HG02970 (cell line): ENCODE results near the gene DNMT3A.

Experiments
- ATAC-seq: cut with Tn5 transposase; IDR thresholded peaks from one replicate; pipeline ENCODE4 v1.9.1; 2021; ENCODE audit warnings: mild to moderate bottlenecking, moderate library complexity, moderate number of reproducible peaks; ENCODE audit not compliant: unreplicated experiment, low FRiP score

Gene DNMT3A

GRCh38 chr2:25341753-25342371 lies at the start of gene DNMT3A:
Gene DNMT3A (minus strand): TSS chr2:25341925. CDS start chr2:25313984, 27,941 bp downstream.
- peak; percentile 6 for ATAC-seq

- ATAC-seq = no peak
Observed at GRCh38 chr2:25389161-25389560, 47.4 kb upstream of the DNMT3A start.

DNA sequence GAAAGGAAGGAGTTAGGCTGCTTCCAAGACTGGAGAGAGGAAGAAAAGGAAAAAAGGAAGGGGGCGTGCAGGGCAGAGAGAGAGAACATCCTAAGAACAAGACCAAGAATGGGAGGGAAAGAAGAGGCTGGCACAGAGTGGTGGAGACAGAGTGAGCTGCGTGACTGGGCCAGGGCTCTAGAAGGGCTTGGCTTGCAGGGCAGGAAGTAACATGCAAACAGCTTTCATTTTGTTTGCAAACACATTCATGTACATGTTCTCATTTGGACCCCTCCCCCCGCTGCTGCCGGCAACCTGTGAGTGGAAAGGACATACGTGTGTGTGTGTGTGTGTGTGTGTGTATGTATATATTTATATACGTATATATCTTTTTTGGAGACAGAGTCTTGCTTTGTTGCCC lies 46.8 kb upstream of the DNMT3A start:
- ATAC-seq = no peak

DNA sequence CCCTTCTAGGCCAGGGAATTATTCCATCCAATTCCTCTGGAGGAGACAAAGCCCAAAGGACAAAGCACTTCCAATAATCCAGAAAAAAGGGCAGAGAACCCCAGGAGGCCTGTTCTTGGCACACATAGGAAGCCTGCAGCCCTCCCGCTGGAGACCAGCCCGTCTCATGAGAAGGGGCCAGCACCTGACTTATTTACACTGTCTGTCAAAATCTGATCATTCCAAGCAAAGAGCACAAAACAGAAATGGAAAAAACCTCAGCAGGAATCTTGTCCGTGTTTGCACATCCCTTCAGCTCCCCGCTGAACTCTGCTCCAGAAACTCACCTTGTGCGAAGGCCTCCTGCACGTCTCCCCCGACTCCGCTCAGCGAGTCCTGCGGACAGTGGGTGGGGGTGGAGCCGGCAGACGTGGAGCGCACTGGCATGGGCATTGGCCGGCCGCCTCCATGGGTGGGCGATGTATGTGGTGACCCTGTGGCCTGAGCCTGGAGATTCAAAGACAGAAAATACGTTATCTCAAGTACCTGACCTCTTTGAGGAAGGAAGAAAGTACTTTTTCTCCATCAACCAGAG lies 46.2 kb upstream of the DNMT3A start:
- no peak for ATAC-seq

- ATAC-seq = no peak
Observed at GRCh38 chr2:25386971-25387875, 45.5 kb upstream of the DNMT3A start.

DNA sequence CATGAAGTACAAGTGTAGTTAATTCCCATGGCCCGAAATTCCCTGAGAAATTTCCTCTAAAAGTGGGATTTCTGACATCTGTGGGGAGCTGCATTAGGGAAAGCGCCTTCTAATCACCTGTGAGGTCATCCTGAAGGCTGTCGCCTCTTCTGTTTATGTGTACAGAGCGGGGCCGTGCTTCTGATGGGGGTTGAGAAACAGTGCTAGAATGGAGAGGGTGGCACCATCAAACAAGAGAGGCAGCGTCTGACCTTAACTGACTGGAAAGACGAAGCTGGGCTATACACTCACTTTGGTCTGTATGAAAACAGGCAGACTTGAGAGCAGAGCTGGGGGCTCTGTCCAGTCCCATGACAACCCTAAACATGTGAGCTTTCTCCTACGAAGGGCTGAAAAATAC lies 44.2 kb upstream of the DNMT3A start:
- ATAC-seq = no peak

DNA sequence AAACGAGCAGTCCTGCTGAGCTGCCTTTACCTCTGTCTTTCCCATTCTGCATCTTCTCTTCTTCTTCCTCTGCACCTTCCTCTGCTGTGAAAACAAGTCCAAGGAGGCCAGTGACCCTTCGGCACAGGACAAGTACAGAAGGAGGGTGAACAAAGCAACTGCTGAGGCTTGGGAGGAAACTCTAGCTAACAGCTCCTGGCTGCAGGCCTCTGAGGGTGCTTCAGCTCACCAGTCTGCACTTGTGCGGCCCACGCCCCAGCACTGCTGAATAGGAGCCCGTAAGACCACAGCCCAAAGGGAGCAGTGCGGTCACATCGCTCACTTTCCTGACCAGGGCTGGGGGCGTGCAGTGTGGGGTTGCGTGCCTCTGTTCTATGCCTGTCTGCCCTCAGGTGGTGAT lies 42.1 kb upstream of the DNMT3A start:
- ATAC-seq = no peak

- ATAC-seq = no peak
Observed at GRCh38 chr2:25381502-25381901, 39.8 kb upstream of the DNMT3A start.

GRCh38 chr2:25380586-25381375 lies 39.1 kb upstream of the DNMT3A start:
- ATAC-seq = no peak

DNA sequence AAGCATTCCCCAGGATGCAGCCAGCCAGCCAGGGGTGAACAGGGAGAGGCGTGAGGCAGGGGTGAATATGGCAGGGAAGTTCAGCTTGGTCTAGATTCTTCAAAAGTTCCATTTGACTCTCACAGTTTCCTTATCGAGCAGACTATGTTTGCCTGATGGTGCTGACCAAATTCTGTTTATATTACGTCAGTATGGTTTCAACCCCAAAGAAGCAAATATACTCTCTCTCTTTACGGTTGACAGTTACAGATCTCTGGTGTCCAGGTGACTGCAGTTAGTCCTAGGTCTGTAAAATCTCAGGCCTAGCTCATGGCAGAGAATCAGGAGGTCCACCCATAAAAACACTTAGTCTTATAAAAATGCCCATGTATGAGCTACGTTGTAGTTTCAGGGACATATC lies 38.3 kb upstream of the DNMT3A start:
- ATAC-seq = no peak

- no peak for ATAC-seq
Observed at GRCh38 chr2:25379535-25379934, 37.8 kb upstream of the DNMT3A start.

DNA sequence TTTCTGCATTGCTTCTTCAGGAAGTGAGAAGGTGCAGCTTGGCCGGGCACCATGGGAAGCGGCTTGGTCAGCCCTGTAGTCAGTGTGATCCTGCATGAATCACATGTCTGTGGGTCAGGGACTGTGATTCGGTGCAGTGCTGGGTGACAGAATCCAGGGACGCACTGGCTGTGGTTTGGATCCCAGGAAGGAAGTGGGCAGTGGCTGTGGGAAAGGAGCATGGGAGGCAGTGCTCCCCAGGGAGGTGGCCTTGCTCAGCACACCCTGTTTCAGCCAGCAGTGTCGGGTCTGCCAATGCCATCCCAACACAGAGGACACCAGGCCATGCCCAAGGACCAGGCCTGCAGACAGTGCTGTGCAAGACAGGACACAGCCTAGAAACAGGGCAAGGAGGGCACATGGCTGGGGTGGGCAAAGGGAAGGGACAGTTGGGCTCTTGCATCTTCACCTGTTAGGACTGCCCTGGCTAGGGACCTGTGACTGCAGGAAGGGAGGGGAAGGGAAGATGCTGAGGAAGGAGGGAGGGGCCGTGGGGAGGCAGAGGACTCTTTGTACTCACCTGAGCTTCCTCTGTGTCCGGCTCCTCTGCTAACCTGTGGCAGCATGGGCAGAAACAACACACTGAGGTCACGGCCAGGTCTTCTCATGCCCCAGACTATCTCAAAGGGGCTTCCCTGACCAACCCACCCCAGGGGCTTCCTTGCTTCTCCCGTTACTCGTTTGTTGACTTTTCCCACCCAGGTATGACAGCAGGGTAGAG lies 37.2 kb upstream of the DNMT3A start:
- ATAC-seq = no peak

DNA sequence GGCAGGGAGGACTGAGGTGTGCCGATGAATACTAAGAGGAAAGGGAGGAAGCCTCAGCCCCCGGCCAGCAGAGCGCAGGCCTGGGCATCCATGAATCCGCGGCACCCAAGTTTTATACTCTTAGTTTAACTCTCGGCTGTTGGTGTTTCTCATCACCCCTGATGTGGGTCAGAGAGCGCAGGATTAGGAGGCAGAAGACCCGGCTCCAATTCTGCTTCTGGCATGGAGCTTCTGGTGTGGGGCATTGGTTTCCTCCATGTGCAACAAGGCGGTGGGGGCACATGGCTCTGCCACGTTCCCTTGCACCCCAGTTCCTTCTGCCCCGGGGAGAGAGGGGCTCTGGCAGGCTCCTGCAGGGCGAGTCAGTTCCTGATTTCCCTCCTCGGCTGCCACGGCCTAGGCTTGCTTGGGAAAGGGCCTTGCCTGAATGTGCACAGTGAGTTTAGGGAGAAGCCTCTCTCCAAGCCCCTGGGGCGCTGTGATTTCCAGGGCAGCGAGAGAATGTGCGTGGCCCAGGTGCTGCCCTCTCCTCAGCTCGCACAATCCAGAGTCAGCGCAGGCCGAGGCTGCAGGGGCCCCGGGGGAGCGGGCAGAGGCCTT lies 36.2 kb upstream of the DNMT3A start:
- no peak for ATAC-seq

- ATAC-seq = peak; percentile 90
Observed at GRCh38 chr2:25376750-25377621, 35.3 kb upstream of the DNMT3A start.

DNA sequence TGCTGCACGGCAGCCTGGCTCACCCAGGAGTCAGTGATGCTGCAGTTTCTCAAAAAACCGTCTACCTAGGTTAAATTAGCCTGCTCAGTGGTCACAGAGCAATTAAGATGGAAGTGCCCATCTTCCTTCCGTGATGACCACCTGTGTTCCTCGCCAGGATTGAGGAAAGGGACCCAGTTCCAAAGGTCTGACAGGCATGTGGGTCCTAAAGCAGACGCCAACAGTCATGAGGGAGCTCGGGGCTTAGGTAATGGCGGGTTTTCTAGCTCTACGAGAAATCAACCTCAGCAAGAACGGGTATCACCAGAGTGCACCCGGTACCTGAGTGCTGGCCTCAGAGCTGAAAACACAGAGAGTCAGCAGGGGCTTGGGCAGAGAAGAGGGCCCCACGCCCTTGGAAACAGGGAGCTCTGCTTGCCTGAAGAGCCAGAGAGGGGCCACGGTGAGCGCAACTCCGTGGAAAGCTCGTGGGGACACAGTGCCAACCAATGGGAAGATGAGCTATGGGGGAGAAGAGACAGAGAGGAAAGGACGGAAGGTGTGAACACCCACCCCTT lies 34.3 kb upstream of the DNMT3A start:
- no peak for ATAC-seq

GRCh38 chr2:25375371-25375988 lies 33.8 kb upstream of the DNMT3A start:
- ATAC-seq = no peak

DNA sequence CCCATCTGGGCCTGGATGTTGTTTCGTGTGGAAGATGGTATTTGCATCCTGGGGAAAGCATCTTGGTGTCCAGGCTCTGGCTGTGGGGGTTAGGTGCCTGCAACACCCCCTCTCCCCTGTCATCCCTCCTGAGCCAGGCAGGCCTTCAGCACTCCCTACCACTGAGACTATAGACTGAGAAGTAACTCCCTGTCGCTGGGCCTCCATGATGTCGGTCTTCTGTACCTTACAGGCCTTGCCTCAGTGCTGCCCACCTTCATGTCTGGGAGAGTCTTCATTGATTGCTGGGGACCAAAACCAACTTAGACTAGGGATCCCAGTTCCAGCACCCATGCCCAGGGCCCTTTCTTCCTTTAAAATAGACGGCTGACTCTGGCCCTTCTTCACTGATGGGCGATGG lies 33.1 kb upstream of the DNMT3A start:
- ATAC-seq = no peak

GRCh38 chr2:25374411-25374810 lies 32.7 kb upstream of the DNMT3A start:
- ATAC-seq = no peak
